GM19468 (cell line): ENCODE data around the gene CEP55.

Experiments used
- ATAC-seq: cut with Tn5 transposase; IDR thresholded peaks from one replicate; pipeline ENCODE4 v1.9.1; 2021; ENCODE audit warnings: mild to moderate bottlenecking, moderate library complexity, moderate number of reproducible peaks; ENCODE audit not compliant: unreplicated experiment; ENCODE audit errors: extremely low read depth

Gene CEP55

GRCh38 chr10:93554760-93555432, 58.5 kb downstream of the CEP55 start:
- ATAC-seq, result no peak

GRCh38 chr10:93559490-93559889, 63.1 kb downstream of the CEP55 start:
- no peak for ATAC-seq

DNA sequence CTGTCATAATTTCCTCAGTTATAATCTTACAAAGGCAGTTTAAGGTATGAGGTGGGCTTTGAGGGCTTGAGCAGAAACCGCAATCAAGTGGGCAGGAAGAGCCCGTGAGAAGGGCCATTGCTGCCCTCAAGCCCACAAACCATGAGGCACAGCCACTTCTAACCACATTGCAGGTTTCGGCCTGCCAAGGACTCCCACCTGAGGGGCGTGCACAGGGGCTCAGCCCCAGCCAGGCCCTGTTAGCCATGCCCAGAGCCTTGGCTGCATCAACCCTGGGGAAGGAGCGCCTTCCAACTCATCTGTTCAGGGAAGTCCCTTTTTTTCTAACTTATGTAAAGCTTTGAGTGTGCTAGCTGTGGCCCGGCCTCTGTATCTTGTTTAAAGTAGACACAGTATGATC, 64.1 kb downstream of the CEP55 start:
- ATAC-seq, result no peak

GRCh38 chr10:93565446-93565845, 69.0 kb downstream of the CEP55 start:
- ATAC-seq, result no peak

- ATAC-seq, result no peak
Measured at GRCh38 chr10:93566435-93567276, 70.2 kb downstream of the CEP55 start, which contains the start of gene FFAR4. FFAR4 (plus strand) TSS chr10:93566665; CDS start chr10:93566721, 56 bp downstream.

- no peak for ATAC-seq
Measured at GRCh38 chr10:93567277-93568104, 71.1 kb downstream of the CEP55 start.

DNA sequence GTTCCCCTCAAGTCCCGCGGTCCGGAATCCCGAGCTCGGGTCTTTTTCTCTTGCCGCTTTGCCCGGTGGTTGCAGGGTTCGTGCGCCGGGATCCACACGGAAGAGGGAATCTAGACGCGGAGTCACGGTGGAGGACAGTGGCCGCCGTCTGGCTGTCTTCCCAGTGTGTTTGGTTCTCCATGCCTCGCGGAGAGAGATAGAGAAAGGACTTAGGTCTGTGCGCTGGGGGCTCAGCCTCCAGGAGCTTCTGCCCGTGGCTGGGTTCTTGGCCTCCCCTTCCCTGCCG, 71.6 kb downstream of the CEP55 start:
- no peak for ATAC-seq

GRCh38 chr10:93570383-93570782, 74.0 kb downstream of the CEP55 start:
- no peak for ATAC-seq

- no peak for ATAC-seq
Measured at GRCh38 chr10:93572606-93573005, 76.2 kb downstream of the CEP55 start.

DNA sequence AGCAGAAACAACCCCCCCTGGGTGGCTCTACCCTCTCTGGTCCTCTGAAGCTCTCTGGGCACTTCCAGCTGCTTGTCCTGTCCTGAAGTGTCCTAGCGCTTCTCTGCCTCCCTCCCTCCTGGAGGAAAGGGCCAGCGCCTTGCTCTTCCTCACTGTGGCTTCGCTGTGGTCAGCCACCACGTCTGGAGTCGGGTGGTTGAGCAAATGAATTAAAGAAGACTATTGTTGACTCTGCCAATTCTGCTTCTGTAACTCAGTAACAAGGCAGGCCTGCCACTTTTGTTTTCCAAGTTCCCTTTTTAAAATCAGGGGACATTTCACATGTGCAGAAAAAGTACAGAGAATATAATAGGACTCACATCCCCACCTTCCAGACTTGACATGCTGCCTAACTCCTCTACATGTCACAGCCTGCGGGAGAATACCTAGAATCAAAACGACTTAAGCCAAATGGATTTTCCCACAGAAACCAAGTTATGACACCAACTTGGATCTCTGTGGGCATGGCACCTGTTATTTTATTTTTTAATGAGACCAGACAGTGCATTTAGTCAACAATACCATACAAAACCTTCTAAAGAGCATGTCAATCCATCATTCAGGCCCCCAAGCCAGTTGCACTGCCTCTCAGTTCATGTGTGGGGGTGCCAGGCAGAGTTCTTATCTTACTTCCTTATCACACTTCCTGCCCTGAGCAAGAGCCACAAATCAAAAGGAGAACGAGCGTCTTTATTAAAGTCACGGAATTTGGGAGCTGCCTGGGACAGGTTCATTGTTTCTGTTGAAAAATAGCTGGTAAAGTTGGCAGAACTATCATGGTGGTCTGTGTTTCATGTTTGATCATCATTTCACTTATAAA, 76.9 kb downstream of the CEP55 start:
- no peak for ATAC-seq

- ATAC-seq, result no peak
Measured at GRCh38 chr10:93573924-93574323, 77.5 kb downstream of the CEP55 start.

GRCh38 chr10:93576888-93577287, 80.5 kb downstream of the CEP55 start:
- ATAC-seq, result no peak

DNA sequence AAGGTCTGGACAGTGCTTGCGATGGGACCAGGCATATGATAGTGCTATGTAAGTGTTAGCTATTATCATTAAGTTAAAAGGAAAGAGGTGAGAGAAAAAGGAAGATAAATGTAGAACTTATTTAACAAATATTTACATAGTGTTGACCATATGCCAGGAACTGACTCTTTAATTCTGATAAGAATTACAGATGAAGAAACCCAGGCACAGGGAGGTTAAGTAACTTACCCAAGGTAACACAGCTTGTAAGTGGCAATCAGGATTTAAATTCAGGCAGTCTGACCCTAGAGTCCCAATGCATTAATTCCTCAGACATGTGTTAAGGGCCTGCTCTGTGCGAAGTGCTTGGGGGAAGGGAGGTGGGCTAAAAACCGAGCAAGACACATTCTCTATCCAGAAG, 81.2 kb downstream of the CEP55 start:
- no peak for ATAC-seq
